Measurements from ENCODE around the gene PROCA1.
"Not testable (repeated sequence)": the region's sequence is repeated elsewhere in the genome, so short reads cannot be mapped to it uniquely, and the experiment has no call there.

Gene PROCA1

DNA sequence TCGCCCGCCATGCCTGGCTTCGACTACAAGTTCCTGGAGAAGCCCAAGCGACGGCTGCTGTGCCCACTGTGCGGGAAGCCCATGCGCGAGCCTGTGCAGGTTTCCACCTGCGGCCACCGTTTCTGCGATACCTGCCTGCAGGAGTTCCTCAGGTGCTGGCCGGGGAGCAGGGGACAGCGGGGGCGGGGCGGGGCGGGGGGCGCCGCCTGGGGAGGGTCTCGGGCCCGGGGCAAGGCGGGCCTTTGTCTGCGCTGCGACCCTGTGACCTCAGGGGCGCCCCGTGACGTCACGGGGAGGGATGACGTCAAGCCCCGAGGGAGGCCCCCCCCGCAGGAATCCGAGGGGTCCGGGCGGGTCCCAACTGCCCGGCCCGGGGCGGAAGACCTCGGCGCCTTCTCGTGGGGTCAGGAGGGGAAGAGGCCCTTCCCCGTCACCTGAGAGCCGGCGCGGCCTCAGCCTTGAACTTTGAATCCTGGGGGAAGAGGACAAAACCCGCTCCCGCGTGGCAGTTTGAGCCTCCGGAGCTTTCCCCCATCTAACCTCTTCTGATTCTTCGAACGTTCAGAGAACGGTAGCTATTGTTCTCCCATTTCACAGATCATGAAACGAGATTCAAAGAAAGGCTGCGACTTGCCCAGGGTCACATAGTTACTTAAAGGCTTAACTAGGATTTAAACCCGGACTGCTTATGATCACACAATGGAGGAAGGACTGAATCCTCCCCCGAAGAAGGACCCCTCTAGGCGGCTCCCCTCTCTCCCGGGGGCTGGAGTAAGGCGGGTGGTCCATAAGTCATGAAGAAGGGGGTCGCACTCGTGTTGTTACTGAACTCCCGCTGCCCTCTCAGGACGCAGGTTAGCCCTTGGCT lies 32.6 kb upstream of the PROCA1 start:
- peak; percentile 42 for DNase-seq

- DNase-seq, result peak; percentile 83
Measured at GRCh38 chr17:28743243-28744103, 31.8 kb upstream of the PROCA1 start, which contains the start of gene TRAF4. Gene TRAF4 (plus strand): TSS chr17:28744011. CDS start chr17:28744113, 102 bp downstream.

GRCh38 chr17:28741358-28742349 lies 30.0 kb upstream of the PROCA1 start:
- DNase-seq, result peak; percentile 89

GRCh38 chr17:28740406-28741357 lies 29.0 kb upstream of the PROCA1 start:
- no peak for DNase-seq

- DNase-seq, result no peak
Measured at GRCh38 chr17:28738680-28739384, 27.1 kb upstream of the PROCA1 start.

DNA sequence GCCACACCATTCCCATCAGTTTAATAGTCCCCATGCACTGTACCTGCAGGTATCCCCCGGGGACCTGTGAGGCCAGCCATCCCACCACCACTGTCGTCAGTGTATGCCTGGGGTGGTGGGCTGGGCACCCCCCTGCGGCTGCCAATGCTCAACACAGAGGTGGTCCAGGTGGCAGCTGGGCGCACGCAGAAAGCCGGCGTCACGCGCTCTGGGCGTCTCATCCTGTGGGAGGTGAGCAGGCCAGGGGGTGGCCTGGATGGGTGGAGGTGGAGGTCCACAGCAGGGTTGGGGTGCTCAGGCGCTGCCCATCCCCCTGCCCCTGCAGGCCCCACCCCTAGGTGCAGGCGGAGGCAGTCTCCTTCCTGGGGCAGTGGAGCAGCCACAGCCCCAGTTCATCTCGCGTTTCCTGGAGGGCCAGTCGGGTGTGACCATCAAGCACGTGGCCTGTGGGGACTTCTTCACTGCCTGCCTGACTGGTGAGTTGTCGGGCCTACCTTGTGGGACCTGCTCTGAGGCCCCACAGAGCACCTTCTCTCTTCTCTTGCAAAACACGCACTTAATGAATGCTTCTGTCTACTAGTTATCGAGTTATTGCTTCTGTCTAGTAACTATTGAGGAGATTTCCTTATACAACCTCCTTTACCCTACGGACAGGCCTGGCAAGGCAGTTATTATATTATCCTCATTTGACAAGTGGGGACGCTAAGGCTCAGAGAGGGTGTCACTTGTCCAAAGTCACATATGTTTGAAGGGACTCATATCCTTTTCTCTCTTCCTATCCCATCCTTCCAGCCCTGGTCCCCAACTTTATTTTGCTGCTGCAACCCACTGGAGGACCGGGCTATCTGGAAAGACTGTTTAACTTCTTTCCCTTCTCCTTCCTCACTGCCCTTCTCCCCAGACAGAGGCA lies 26.3 kb upstream of the PROCA1 start:
- DNase-seq, result peak; percentile 33

DNA sequence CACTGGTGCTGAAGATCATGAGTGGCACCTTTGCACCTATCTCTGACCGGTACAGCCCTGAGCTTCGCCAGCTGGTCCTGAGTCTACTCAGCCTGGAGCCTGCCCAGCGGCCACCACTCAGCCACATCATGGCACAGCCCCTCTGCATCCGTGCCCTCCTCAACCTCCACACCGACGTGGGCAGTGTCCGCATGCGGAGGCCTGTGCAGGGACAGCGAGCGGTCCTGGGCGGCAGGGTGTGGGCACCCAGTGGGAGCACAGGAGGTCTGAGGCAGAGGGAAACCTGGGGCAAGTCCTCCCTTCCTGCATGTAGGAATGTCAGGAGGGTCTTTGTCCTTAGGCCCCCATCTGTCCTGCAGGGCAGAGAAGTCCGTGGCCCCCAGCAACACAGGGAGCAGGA lies 25.6 kb upstream of the PROCA1 start:
- no peak for DNase-seq

- DNase-seq, result not testable (repeated sequence)
Measured at GRCh38 chr17:28735913-28736769, 24.5 kb upstream of the PROCA1 start.

GRCh38 chr17:28735242-28735722 lies 23.6 kb upstream of the PROCA1 start:
- peak; percentile 91 for DNase-seq

DNA sequence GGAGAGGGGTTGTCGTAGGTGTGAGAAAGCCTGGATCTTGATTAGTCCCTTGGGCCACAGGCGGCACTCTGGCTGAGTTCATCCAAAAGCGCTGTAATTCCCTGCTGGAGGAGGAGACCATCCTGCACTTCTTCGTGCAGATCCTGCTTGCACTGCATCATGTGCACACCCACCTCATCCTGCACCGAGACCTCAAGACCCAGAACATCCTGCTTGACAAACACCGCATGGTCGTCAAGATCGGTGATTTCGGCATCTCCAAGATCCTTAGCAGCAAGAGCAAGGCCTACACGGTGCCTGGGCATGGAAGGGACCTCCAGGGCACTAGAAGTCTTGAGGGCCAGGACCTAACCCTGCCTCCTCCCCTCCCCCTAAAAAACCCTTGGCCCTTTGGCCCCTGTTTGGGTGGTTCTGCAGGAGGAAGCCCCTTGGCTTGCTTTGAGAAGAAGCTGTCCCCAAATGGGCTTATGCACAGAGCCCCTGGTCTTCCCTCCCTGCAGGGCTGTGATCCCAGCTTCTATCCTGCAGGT lies 23.1 kb upstream of the PROCA1 start:
- DNase-seq, result no peak

DNA sequence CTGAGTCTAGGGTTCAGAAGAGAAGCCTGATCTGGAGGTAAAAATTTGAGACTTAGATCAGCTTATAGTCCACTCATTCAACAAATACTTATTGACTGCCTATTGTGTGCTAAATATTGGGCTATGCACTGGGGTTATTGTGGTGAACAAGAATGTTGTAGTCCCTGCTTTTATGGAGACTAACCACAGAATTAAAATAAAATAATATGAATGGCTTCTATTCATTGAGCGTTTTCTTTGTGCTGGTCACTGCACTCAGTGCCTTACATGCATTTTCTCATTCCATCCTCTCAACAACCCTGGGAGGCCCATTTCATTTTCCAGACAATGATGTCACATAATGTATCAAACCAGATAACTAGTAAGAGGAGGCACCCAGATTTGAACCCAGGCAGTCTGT lies 21.7 kb upstream of the PROCA1 start:
- DNase-seq, result no peak

DNA sequence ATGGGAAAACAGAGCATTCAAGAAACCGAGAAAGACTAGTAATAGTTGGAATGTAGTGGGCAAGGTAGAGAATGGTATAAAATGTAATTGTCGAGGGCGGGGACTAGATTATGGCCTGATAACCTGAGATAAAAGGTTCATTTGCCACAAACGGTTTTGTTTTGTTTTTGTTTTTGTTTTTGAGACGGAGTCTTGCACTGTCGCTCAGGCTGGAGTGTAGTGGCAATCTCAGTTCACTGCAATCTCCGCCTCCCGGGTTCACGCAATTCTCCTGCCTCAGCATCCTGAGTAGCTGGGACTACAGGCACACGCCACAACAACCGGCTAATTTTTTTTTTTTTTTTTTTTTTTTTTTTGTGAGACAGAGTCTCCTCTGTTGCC lies 18.3 kb upstream of the PROCA1 start:
- DNase-seq, result no peak

GRCh38 chr17:28728364-28729200 lies 16.9 kb upstream of the PROCA1 start, which contains the start of gene NEK8:
Gene NEK8 (plus strand): TSS chr17:28728788. CDS start chr17:28728814, 26 bp downstream.
- peak; percentile 96 for DNase-seq

DNA sequence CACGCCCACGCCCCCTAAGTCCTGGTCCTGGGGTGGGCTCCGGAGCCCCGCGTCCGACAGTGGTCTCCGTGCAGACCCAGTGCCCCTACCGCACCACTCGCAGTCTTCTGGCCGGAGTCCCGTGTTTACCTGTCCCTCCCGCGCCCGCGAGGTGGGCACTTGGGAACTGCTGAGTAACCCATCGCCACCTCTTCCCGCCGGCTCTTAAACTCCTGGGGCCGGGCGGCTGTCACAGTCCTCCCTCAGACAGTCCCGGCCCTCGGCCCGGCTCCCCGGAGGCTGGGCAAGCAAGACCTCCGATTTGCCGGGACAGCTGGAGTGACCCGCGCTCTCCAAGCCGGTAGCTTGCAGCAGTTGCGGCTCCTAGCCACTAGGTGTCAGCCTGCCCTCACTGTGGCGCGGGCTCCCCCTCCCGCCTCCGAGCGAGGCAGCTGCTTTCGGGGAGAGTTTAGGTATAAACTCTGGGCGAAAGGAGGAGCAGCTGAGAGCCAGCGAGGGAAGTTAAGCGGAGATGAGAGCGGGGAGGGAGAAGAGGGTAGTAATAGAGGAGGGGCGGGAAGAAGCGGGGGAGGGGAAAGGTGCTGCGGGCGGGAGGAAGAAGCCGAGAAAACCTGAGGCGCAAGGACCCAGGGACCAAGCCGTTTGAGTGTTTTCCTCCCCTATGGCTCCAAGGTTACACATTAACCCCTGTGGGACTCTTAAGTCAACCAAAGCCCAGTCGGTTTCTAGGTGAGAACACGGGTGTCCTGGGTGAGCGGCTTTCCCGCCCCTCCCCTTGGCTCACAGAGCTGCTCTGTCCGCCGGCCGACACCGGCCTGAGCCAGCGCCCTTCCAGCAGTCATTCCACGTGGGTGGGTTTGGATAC lies 15.2 kb upstream of the PROCA1 start:
- peak; percentile 93 for DNase-seq

DNA sequence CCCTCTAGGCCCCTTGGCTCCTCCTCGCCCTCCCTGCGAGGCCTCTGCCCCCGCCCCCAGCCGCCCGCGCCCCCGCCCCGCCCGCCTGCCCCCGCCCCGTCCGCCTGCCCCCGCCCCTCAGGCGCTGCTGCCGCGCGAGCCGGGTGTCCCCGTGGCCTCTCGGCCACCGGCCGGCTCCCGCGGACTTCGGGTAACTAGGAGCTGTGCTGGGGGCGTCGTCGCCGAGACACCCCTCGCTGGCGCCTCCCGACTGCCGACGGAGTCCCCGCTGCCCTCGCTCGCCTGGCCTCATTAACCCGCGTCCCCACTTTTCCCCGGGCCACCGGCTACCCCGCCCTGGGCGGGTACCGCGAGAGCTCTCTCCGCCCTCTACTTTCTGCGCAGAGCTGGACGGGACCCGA lies 14.5 kb upstream of the PROCA1 start, which contains the start of gene TLCD1:
Gene TLCD1, minus strand, starts transcription at position 8 of the 401 bp plus-strand sequence. CDS start 136 bp downstream, outside the sequence.
- DNase-seq, result peak; percentile 79

Data from hematopoietic multipotent progenitor cell treated with erythropoietin and hydrocortisone succinate and interleukin-3 and kit ligand, for 8 days (in vitro differentiated cells).